ENCODE results near the gene C3orf18. TPM values are rescaled to one million over a fixed set of nuclear protein-coding genes. Genes with fewer than 3 reads are reported as not detected.

The C3orf18 gene
- total RNA-seq, 2 donors from 2014 or later = 2.4 to 2.9 TPM

- no peak for DNase-seq
- Histone ChIP-seq H3K4me3 (no peak overlapping the region), H3K27ac (no peak overlapping the region), H3K36me3 (no peaks in the 10 kb centered on the region), H3K9me3 (no peaks in the 10 kb centered on the region), H3K27me3 (no peaks in the 10 kb centered on the region), H3K4me1 (no peaks in the 10 kb centered on the region), H3K9ac (ENCODE audit: low read depth in 2 of 2, low read length in 2 of 2) (no peak overlapping the region)
- intact Hi-C loops (cut with DNase I) = no loop called here
- TF ChIP-seq CTCF (IDR thresholded peaks at IDR 0.05) = no peak
Observed at GRCh38 chr3:50559702-50560101, 7.8 kb downstream of the C3orf18 start.

- DNase-seq = no peak
- Histone ChIP-seq H3K9me3 (no peaks in the 10 kb centered on the region), H3K4me1 (no peaks in the 10 kb centered on the region), H3K27ac (no peak overlapping the region), H3K27me3 (no peaks in the 10 kb centered on the region), H3K4me3 (no peak overlapping the region), H3K9ac (ENCODE audit: low read depth in 2 of 2, low read length in 2 of 2) (no peak overlapping the region), H3K36me3 (no peaks in the 10 kb centered on the region)
- intact Hi-C loops (cut with DNase I) = no loop called here
- TF ChIP-seq CTCF (IDR thresholded peaks at IDR 0.05) = no peak
Observed at GRCh38 chr3:50557915-50558314, 9.6 kb downstream of the C3orf18 start.

GRCh38 chr3:50557106-50557505 is 10.4 kb downstream of the C3orf18 start:
- H3K9ac ChIP-seq (ENCODE audit: low read depth in 2 of 2, low read length in 2 of 2) = no peak overlapping the region
- H3K4me1 ChIP-seq = no peaks in the 10 kb centered on the region
- no peaks in the 10 kb centered on the region for H3K9me3 ChIP-seq
- H3K27ac ChIP-seq = no peak overlapping the region
- no peaks in the 10 kb centered on the region for H3K36me3 ChIP-seq
- DNase-seq = no peak
- intact Hi-C loops (cut with DNase I) = no loop called here
- no peak overlapping the region for H3K4me3 ChIP-seq
- TF ChIP-seq CTCF (IDR thresholded peaks at IDR 0.05) = no peak
- H3K27me3 ChIP-seq = no peaks in the 10 kb centered on the region

- Histone ChIP-seq H3K27me3 (no peaks in the 10 kb centered on the region), H3K9ac (ENCODE audit: low read depth in 2 of 2, low read length in 2 of 2) (no peak overlapping the region), H3K36me3 (no peaks in the 10 kb centered on the region), H3K4me1 (no peaks in the 10 kb centered on the region), H3K9me3 (no peaks in the 10 kb centered on the region), H3K4me3 (no peak overlapping the region), H3K27ac (no peak overlapping the region)
- no peak for DNase-seq
- intact Hi-C loops (cut with DNase I) = no loop called here
- TF ChIP-seq CTCF (IDR thresholded peaks at IDR 0.05) = no peak
Observed at GRCh38 chr3:50554553-50554952, 13.0 kb downstream of the C3orf18 start.

- Histone ChIP-seq H3K27ac (no peak overlapping the region), H3K4me3 (no peak overlapping the region), H3K27me3 (no peaks in the 10 kb centered on the region), H3K36me3 (no peaks in the 10 kb centered on the region), H3K4me1 (no peaks in the 10 kb centered on the region), H3K9me3 (no peaks in the 10 kb centered on the region), H3K9ac (ENCODE audit: low read depth in 2 of 2, low read length in 2 of 2) (no peak overlapping the region)
- no peak for TF ChIP-seq CTCF (IDR thresholded peaks at IDR 0.05)
- no peak for DNase-seq
- intact Hi-C loops (cut with DNase I) = no loop called here
Observed at GRCh38 chr3:50552598-50552997, 14.9 kb downstream of the C3orf18 start.
